ENCODE results near the gene PCED1B. TPM values are rescaled to one million over a fixed set of nuclear protein-coding genes. Genes with fewer than 3 reads are reported as not detected.

The PCED1B gene
- total RNA-seq, 1 experiment from 2014 or later, result 4.5 TPM

DNA sequence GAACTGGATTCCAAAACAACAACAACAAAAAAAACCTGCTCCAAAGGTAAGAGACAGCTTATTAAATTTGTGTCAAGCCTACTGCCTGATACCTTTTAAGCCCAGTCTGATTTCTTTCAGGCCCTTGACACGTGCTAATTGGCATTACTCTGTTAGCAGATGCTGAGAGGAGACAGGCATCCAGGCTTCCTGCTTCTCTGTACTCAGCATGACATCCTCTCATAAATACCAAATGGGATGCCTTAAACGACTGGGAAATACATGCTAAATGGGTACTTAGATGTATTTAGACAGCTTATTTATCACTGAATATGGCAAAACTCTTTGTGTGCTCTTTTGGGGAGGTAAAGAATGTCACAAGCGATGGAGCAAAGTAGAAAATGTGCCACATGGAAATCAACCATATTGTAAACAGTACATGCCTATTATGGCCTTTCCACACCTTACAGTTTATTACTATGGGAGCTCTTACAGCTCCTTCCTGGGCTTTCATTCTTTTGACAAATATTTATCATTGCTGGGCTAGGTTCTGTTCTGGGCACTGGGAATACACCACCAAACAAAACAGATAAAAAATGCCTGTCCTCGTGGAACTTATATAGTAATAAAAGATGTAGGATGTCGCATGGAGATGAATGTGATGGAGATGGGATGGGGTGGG lies 11.5 kb upstream of the PCED1B start:
- no peak for DNase-seq (ENCODE audit: low read depth)

DNA sequence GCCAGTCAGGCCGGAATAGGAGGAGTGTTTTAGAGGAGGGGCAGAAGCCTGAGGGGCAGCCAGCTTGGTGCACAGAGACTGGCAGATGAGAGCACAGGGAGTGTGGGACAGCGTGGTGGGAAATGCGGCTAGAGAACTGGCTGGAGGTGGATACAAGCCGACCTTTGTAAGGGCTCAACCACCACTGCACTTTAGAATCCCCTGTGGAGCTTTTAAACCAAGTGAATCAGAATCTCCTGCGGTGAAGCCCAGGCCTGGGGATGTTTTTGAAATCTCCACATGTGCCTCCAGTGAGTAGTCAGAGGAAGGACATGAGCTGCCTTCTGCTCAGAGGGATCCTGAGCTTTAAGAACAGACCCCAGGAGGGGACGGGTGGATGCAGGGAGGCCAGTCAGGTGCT lies 10.9 kb upstream of the PCED1B start:
- no peak for DNase-seq (ENCODE audit: low read depth)

DNA sequence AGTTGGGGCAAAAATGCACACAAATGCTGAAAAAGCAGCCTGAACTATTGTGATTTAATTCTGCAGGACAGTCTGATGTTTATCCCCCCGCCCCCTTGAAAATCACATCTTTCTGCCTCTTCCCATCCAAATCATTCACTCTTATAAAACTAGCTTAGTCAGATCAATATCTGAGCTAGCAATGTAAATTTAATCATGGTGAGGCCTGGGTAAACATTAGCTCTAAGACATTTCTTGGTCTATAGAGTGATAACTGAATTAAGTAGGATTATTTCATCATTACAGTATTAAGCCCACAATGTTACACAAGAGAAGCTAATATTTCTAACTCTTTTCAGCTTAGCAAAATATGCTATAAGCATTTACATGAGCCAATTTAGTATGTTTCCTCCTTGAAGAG lies 9.1 kb upstream of the PCED1B start:
- no peak for DNase-seq (ENCODE audit: low read depth)

DNA sequence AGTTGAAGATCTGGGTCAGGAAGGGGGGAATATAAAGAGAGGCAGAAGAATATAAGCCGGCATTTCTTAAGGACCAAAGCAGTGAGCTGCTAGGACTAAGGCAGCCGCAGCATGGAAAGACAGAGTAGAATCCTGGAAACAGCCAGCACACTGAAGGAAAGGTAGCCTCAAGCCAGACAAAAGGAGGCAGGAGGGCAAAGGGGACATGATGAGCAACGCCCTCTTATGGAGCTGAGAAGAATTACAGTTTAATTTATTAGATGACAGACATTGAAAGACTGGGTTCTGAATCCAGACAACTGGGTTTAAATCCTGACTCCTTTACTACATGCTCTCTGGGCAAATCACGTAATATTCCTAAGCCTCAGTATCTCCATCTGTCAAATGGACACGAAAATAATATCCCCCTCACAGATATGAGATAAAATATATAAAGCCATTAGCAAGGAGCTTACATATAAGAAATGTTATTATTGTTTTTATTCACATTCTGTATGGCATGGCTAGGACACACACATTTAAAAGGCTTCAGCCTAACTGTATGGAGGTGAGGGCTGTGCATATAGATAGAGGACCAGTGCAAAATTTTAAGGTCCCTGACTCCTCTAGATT lies 8.1 kb upstream of the PCED1B start:
- DNase-seq (ENCODE audit: low read depth), result peak; percentile 45

DNA sequence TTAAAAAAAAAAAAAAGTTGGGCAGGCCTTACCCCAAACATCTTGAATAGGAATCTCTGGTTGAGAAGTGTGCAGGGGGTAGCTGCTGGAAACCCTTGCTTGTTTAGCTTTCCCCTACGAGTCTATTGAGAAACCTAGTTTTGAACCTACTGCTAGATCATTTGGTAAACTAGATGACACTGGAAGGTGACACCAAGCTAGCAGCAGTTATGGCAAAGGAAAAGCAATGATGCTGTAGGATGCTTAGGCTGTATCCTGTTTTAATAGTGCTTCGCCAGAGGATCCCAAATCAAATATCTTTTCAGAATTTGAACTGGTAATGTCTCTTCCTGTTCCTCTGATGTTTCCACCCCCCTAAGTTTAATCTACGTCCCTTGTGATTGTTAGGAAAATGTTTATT lies 5.5 kb upstream of the PCED1B start:
- no peak for DNase-seq (ENCODE audit: low read depth)

DNA sequence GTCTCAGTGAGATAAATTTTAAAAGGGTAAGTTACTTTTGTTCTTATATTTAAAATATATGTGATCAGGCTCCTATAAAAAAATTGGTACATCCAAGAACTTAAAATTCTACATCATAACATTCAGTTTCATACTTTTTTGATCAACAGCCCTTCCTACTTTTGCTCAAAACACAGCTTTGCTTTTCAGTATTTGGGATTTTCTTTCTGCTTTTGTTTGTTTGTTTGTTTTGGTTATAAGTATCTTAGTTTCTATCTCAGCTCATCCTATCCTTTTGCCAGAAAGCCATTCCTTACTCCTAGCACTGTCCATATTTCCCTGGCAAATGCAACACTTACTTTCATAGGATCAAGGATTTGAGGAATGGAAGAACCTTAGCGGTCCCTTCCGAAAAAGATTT lies 4.7 kb upstream of the PCED1B start:
- DNase-seq (ENCODE audit: low read depth), result no peak

DNA sequence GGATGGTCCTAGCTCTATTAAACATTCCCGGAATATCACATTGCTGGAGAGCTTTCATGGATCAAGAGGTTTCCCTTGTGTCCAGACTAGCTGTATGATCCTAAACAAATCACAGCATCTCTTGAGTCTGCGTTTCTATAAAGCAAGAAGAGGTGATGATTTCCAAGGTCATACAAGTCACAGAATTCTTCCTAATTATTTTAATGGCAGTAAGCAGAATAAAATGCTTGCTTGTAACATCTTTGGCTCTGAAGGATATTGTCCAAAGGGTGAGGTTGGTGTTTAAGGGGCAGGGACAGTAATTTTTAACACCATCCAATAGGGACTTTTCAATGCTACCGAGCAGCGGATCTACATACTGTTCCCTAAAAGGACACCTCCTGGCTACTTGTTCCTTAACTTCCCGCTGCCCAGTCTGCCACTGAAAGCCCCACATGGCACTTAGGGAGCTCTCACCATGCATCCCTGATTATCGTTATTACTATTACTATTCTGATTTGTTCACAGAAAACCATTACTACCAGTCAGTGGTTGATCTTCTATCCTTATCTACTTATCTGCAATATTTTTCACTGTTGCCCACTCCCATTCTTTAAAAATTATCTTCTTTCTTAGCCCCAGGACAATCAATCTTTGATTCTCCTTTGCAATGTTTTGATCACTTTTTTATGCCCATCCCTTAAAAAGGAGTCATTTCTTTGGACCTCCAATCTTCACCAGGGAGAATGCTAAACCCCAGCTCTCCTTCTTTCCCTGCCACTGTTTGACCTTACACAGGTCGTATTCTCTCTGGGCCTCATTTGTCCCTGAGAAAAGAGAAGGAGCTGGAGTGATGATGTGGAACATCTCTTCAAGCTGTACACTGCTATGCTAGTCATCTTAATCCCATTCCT lies 4.0 kb upstream of the PCED1B start:
- DNase-seq (ENCODE audit: low read depth), result no peak

DNA sequence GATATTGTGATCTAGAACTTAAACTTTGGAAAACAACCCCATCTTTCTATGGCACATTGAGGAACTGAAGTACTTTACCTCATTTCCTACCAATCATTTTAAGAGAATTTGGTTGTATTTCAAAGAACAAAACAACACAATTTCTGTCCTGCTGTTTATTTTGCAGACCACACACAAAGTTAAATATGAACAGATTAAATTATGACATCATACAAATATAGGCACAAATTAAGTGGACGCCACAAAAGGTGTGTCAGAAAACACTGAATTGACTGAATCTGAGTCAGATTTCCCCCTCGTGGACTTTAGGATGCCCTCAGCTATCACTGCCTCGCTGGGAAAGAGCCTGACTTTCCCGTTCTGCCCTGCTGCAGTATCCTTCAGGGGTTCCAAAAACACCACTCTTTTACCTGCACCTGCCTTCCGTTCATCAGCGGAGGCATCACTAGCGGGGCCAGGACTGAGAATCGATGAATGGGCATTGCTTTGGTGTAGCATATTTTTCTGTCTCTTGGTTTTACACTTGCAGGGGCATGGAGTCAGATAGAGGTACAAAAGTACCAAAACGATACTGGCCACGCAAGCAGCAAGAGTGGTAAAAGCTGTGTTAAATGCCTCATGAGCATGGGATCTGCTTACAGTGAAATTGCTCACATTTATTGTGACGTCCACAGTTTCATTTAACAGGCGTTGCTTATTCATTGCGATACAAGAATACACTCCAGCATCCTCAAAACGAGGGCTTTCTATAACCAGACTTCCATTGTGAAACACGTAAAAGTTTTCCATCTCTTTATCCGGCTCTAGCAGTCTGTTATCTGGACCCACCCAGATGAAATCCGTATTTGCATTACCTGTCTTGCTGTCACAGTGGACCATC lies 2.0 kb upstream of the PCED1B start:
- no peak for DNase-seq (ENCODE audit: low read depth)

DNA sequence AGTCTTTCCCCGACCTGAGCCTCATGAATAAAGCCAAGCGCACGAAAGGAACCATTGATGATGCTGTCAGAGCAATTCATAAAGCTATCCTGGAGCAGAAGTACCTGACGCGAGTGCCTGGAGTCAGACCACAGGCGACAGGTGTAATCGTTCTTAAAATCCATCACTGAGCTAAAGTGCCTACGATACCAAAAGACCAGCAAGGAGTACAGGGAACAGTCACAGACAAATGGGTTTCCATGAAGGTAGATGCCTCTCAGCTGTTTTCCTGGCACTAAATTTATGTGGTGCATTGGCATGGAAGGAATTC lies 1.4 kb upstream of the PCED1B start:
- DNase-seq (ENCODE audit: low read depth), result no peak

DNA sequence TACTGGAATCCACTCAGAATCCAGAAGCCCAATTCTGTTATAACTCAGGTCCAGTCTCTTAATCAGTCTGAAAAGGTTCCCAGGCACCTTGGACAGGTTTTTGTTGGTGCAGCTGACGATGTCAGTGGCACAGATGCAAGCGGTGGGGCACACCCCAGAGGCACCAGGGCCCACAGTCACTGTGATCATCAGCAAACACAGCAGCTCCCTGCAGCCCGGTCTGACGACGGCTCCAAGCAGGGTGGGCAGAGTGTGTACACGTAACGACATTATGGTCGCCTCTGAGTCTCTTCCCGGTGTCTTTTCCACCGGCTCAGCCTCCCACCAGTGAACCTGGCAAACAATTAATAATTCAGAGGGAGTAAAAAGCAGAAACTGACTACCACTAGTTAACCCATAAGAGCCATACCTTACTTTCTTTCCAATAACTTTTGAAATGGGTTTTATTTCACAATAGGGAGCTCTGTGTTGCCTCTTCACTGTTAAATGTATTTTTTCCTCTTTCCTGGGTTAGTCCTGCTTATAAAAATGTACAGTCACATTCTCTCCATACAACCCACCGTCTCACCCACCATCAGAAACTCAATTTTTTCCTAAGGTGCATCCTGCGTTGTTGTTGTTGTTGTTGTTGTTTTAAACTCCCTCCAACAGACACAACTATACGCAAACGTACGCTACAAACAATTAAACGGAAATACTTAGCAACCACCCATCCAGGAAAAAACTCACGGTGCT lies 521 bp upstream of the PCED1B start:
- peak; percentile 58 for DNase-seq (ENCODE audit: low read depth)

DNA sequence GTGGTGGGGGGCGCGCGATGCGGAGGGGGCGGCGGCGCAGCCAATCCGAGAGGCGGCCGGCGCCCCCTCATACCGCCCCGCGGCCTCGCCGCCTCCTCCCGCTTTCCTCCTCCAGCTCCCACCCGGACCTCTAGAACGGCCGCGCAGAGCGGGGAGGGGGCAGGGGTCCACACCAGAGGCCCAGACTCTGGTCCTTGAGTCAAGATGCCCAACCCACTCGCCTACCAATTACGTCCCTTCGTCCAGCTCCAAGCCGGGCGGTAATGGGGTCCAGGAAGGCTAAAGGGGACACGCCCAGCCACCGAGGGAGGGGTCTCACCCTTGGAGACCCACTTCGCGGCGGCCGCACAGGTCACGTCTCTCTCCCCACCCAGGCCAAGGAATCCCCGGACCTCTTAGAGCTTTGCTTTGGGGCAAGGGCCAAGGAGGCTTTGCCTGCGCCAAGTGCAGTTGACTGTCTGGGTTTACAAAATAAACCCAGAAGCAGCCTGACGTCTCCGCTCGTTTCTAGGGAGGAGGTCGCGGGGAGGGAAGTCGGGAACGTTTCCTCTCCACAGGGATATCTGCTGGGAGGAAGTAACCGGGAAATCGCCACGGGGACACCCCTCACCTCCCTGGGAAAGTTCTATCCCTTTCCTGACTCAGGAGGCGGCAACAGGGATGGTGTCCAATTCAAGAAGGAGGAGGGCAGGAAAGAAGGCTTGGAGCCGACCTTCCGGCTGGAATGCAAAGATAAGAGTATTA lies 732 bp downstream of the PCED1B start:
- DNase-seq (ENCODE audit: low read depth), result peak; percentile 83

DNA sequence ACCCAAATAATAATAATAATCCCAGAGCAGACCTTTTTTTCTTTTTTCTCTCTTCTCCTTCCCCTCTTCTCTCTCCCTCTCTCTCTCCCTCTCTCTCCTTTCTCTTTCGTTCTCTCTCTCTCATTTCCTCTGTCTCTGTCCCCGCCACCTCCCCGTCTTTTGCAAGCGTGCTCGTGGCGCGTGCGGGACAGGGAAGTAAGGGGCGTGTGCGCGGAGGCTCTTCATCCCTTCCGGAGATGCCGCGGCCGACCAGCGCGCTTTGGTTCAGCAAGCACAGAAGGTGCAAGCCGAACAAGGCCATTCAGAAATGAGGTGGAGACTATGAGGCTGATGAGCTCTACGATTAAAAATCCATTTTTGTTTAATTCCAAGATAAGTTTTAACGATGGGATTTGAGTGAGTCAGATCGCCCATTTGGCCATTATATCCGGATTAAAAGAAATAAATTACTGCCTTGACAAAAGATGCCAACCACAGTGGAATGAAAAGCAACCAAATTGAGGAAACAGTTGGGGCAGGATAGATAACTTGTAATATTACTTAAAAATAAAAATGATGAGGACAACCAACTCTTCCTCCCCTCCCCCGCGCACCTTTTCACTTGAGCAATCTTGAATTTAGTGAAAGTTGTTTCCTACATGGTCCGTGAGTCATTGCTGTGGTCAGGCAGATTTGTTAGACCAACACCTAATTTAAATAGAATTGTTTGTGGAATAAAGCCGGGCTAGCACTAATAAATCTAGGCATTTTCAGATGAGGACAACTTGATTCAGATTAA lies 1.5 kb downstream of the PCED1B start:
- peak; percentile 81 for DNase-seq (ENCODE audit: low read depth)

DNA sequence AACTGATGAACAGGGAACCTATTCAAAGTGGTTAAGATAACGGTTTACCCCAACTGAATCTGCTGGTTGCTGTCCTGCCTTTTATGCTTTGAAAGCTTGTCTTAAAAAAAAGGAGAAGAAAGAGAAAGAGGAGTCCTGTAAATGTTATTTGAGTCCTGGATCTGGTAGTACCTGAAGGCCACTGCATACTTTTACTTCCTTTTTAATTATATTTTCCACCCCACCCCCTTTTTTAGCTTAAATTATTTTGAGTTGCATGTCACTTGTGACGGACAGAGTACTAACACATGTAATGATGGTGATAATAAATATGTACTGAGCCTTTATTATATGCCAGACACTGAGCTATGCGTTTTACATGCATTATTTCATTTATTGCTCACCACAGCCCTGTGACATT lies 2.9 kb downstream of the PCED1B start:
- no peak for DNase-seq (ENCODE audit: low read depth)

DNA sequence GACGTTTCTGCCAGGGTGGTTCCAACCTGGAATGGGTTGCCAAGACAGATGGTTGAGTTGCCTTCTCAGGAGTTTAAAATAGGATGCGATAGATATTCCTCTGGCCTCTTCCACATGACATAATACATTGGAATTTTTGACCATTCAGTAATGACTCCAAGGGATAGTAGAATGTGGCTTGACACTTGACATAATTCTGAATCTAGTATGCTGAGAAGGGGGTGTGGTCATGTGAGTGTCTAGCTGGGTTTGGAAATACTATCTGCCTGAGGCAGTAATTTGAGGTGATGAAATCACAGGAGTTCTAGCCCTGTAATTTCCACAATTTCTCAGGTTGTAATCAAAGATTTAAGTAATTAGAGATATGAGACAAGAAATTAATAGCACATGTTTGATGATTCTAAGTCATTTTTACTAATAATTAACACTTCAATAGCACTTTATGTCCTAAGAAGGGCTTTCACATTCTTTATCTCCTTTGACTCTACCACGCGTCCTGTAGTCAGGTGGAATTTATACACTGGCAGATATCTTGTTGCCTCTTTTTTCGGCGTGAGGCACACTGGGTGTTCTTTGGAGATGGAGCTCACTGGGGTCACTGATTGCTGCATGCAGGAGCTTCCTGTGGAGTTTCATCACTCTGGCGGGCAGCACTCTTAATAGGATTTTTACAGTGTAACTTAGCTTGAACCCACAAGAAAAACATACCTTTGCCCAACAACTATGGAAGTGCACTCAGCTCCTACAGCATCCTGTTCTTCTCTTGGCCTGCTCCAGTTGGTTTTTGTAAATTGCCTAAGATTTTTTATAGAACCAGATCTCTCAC lies 3.6 kb downstream of the PCED1B start:
- DNase-seq (ENCODE audit: low read depth), result peak; percentile 98

DNA sequence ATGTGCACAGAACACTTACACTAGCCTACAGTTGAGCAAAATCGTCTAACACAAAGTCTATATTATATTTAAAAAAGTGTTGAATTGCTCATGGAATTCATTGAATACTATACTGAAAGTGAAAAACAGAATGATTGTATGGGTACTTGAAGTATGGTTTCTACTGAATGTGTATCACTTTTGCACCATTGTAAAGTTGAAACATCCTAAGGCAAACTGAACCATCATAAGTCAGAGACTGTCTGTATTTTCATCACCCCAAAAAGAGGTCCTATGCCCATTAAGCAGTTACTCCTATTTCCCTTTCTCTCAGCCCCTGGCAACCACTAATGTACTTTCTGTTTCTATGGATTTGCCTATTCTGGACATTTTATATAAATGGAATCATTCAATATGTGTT lies 4.8 kb downstream of the PCED1B start:
- no peak for DNase-seq (ENCODE audit: low read depth)

DNA sequence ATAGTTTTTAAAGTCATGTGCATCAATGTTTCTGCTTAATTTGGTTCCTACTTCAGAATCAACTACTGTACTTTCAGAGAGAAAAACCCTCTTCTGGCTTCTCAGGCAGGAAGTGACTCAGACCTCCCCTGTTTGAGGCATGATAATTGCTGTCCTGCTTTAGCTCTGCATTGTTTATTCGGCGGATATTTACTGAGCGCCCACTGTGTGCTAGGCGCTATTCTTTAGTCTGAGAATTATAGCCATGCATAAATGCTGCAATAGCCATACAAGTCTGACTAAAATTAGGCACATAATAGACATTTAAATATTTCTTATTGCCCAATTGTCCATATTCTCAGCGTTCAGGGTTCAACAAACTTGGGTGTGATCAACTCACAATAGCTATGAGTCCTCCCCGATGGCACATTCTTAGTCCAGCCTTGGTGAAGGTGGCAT lies 6.4 kb downstream of the PCED1B start:
- peak; percentile 88 for DNase-seq (ENCODE audit: low read depth)

DNA sequence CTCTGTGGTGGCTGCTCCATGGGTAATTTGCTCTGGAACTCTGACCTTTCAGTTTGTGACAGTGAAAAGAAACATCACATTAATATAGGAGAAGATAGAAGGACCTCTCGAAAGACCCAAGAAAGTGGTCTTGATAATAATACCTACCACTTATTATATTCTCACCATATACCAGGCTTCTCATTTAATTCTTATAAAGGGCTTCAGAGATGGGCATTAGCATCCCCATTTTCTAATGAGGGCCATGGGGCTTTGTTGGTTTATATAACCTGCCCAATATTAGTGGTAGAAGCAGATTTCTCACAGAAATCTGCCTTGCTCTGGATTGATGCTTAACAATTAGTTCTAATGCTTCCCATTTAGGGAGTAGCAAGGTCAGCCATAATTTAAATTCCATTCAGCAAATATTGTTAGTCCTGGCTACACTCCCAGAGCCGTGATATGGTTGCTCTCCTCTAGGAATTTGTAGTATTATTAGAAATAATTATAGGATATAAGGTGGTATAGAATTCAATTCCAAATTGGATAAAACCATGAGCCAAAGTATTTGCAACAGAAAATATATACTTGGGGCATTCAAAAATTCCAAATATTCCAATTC lies 7.8 kb downstream of the PCED1B start:
- no peak for DNase-seq (ENCODE audit: low read depth)

All from M059J (cell line).